ENCODE results near the gene KANSL1.
"Not testable (repeated sequence)": the region's sequence is repeated elsewhere in the genome, so short reads cannot be mapped to it uniquely, and the experiment has no call there.

KANSL1 gene

DNA sequence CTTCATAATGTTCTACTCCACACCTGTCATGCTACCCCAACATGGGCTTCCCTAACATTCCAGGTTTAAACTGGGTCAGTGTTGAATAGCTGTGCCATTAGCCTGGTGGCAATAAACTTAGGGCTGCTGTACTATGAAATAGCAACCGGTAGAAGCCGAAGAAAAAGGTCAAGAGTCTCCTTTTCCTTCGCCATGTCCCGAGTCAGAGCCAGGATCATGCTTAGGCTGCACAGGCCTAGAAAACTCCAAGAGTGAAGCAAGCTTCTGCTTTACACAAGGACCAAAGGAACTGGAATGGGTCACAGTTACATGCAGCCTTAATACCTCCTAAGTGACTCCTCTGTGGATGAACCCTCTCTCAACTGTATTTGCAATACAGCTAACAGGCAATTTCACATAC, 105.4 kb downstream of the KANSL1 start:
- DNase-seq (ENCODE audit: extremely low read depth in 1 of 2, low read depth in 1 of 2), result not testable (repeated sequence)

GRCh38 chr17:46086821-46087220, 106.4 kb downstream of the KANSL1 start:
- no peak for DNase-seq (ENCODE audit: extremely low read depth in 1 of 2, low read depth in 1 of 2)

DNA sequence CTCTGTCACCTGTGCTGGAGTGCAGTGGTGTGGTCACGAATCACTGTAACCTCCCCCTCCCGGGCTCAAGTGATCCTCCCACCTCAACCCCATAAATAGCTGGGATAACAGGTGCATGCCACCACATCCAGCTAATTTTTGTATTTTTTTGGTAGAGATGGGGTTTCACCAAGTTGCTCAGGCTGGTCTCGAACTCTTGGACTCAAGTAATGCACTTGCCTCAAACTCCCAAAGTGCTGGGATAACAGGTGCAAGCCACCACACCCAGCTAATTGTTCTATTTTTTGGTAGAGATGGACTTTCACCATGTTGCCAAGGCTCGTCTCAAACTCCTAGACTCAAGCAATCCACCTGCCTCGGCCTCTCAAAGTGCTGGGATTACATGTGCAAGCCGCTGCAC, 107.7 kb downstream of the KANSL1 start:
- DNase-seq (ENCODE audit: extremely low read depth in 1 of 2, low read depth in 1 of 2), result no peak

DNA sequence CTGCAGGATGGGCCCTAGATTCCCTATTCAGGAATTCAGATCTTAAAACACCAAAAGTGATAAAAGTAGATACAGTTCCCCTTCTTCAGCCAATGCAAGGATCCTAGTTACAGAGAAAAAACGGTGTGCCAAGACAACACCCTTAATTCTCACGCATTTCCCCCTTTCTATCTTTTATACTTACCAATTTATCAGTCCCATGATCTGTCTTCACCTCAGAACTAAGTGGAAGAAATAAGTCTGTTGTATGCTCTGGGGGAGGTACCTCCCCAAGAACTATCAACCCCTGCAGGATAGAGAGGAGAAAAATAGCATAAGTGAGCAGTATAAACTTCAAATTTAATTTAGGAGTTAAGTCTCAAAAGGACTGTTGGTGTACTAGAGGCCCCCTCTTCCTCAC, 111.0 kb downstream of the KANSL1 start:
- DNase-seq (ENCODE audit: extremely low read depth in 1 of 2, low read depth in 1 of 2), result no peak

DNA sequence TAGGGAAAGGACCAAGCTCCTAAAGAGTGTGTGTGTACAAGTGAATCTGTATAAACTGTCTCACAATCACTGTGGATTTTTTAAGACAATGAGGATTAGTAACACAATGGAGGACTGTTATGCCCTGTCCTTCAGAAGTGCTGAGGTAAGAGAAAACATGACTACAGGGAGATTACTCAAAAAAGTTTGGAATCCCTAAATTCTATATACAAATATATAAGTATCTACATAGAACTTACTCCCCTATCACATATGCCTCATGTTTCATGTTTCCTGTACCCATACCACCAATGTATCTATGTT, 112.3 kb downstream of the KANSL1 start:
- DNase-seq (ENCODE audit: extremely low read depth in 1 of 2, low read depth in 1 of 2), result no peak

GRCh38 chr17:46080118-46081017, 112.9 kb downstream of the KANSL1 start:
- no peak for DNase-seq (ENCODE audit: extremely low read depth in 1 of 2, low read depth in 1 of 2)

- DNase-seq (ENCODE audit: extremely low read depth in 1 of 2, low read depth in 1 of 2), result no peak
Measured at GRCh38 chr17:46078675-46079074, 114.6 kb downstream of the KANSL1 start.

- no peak for DNase-seq (ENCODE audit: extremely low read depth in 1 of 2, low read depth in 1 of 2)
Measured at GRCh38 chr17:46074540-46074939, 118.7 kb downstream of the KANSL1 start.

- DNase-seq (ENCODE audit: extremely low read depth in 1 of 2, low read depth in 1 of 2), result no peak
Measured at GRCh38 chr17:46072998-46073397, 120.2 kb downstream of the KANSL1 start.

DNA sequence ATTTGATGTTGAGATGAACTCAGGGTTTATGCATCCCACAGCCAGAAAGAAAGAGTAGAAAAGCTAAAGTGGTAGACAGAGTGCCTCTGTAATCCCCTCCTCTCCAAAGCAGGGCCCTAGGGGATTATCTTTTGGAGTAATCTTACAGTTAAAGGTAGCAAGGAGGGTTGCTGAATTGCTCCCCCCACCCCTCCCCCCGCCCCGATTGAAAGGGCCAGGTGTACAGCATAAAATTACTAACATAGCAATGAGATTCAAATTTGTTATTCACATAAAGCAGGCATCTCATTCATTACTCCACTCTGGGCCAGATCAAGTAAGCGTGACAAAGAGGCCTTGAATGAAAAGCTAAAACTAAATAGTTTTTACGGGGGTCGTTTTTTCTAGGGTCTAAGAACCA, 121.4 kb downstream of the KANSL1 start:
- no peak for DNase-seq (ENCODE audit: extremely low read depth in 1 of 2, low read depth in 1 of 2)

DNA sequence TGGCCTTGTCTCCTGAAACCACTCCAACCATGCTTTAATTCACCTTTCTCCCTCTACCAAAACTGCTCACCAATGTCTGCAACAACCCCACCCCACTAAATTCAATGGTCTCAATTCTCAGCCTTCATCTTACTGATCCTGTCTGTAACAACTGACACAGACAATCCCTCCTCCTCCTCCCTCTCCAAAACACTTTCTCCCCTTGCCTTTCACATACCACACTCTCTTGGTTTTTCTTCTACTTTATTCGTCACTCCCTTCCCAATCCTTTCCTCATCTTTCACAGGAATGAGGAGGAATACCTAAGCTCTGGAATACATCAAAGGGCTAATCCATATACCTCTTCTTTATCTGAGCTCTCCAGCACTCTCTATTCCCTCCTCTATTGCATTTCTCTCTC, 128.8 kb downstream of the KANSL1 start:
- DNase-seq (ENCODE audit: extremely low read depth in 1 of 2, low read depth in 1 of 2), result no peak

GRCh38 chr17:46063241-46063640, 130.0 kb downstream of the KANSL1 start:
- no peak for DNase-seq (ENCODE audit: extremely low read depth in 1 of 2, low read depth in 1 of 2)

- no peak for DNase-seq (ENCODE audit: extremely low read depth in 1 of 2, low read depth in 1 of 2)
Measured at GRCh38 chr17:46061435-46061834, 131.8 kb downstream of the KANSL1 start.

DNA sequence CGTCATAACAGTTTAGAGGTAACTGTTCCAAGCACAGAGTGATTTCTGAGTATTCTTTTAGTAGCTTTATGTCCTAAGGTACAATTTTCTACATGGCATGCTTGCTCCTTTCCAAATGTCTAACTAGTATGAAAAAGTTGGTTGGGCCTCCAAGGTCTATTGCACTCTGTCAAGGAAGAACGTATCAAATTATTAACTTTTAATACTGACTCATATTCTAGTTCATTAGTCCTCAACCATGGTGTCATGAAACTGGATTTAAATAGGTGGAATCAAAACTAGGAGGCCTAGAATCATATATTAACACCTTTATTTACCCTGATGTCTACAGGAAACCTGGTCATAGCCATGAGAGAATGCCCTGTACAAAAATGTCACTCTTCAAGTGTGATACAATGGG, 132.8 kb downstream of the KANSL1 start:
- no peak for DNase-seq (ENCODE audit: extremely low read depth in 1 of 2, low read depth in 1 of 2)

DNA sequence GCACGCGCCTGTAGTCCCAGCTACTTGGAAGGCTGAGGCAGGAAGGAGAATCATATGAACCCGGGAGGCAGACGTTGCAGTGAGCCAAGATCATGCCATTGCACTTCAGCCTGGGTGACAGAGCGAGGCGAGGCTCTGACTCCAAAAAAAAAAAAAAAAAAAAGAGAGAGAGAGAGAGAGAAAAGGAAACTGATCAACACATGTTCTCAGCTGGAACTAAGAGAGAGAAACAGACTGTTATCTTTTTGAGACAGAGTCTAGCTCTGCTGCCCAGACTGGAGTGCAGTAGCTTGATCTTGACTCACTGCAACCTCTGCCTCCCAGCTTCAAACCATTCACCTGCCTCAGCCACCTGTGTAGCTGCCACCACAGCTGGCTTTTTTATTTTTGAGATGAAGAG, 133.7 kb downstream of the KANSL1 start:
- no peak for DNase-seq (ENCODE audit: extremely low read depth in 1 of 2, low read depth in 1 of 2)

- DNase-seq (ENCODE audit: extremely low read depth in 1 of 2, low read depth in 1 of 2), result no peak
Measured at GRCh38 chr17:46057366-46057765, 135.9 kb downstream of the KANSL1 start.

- peak in 1 of 2 donors; percentile 11 for DNase-seq (ENCODE audit: extremely low read depth in 1 of 2, low read depth in 1 of 2)
Measured at GRCh38 chr17:46056800-46057304, 136.4 kb downstream of the KANSL1 start.

DNA sequence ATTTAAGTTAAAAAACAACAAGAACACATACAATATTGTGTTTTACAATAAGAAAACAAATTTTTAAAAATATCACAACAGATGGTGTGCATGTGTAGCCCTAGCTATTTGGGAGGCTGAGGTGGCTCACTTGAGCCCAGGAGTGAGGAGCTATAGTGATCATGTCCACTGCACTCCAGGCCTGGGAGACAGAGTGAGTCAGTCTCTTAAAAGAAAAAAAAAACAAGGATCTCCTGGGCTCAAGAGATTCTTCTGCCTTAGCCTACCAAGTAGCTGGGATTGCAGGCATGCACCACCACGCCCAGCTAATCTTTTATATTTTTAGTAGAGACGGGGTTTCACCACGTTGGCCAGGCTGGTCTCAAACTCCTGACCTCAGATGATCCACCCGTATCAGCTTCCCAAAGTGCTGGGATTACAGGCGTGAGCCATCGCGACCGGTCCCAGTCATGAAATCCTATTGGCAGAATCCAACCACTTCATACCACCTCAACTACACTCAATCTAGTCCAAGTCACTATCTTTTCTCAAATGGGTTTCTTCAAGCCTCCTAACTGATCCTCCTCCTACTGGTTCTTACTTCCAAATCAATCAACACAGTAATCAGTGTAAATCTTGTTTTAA, 139.2 kb downstream of the KANSL1 start:
- no peak for DNase-seq (ENCODE audit: extremely low read depth in 1 of 2, low read depth in 1 of 2)

GRCh38 chr17:46049656-46050055, 143.6 kb downstream of the KANSL1 start:
- DNase-seq (ENCODE audit: extremely low read depth in 1 of 2, low read depth in 1 of 2), result no peak

GRCh38 chr17:46047856-46048255, 145.4 kb downstream of the KANSL1 start:
- no peak for DNase-seq (ENCODE audit: extremely low read depth in 1 of 2, low read depth in 1 of 2)

DNA sequence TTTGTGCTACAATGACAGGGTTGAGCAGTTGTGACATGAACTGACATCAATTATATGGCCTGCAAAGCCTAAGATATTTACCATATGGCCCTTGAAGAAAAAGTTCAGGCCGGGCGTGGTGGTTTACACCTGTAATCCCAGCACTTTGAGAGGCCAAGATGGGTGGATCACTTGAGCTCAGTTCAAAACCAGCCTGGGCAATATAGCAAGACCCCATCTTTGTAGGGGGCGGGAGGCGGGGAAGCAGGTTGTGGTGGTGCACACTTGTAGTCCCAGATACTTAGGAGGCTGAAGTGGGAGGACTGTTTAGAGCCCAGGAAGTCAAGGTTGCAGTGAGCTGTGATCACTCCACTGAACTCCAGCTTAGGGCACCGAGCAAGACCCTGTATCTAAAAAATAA, 145.8 kb downstream of the KANSL1 start:
- no peak for DNase-seq (ENCODE audit: extremely low read depth in 1 of 2, low read depth in 1 of 2)

- DNase-seq (ENCODE audit: extremely low read depth in 1 of 2, low read depth in 1 of 2), result no peak
Measured at GRCh38 chr17:46046957-46047356, 146.3 kb downstream of the KANSL1 start.
